NB4 (cell line): ENCODE results near the gene OR2M7.

Source experiments
- CTCF ChIP-seq: IDR thresholded peaks from one replicate; pipeline ENCODE4 v1.5.1; 2012; ENCODE audit warnings: low read depth, low read length
- MAX ChIP-seq: IDR thresholded peaks from 2 replicates; pipeline ENCODE4 v1.6.1; 2011; ENCODE audit warnings: low read depth, low read length
- MYC ChIP-seq: IDR thresholded peaks from 2 replicates; pipeline ENCODE4 v1.6.1; 2011; ENCODE audit warnings: low read depth, low read length
- POLR2A ChIP-seq: IDR thresholded peaks from 2 replicates; pipeline ENCODE4 v1.6.1; 2011; ENCODE audit warnings: mild to moderate bottlenecking; ENCODE audit not compliant: insufficient read length; ENCODE audit errors: extremely low read depth

GRCh38 chr1:248324468-248324867, at the start of gene OR2M7:
- TF ChIP-seq CTCF = no peak
- TF ChIP-seq POLR2A = no peak
- TF ChIP-seq MAX = no peak
- no peak for TF ChIP-seq MYC
